Heart left ventricle (tissue), 13 donors: ENCODE results near the gene MST1.

ENCODE experiments used
- CTCF ChIP-seq, 12 donors: fragments of 200-600 bp; sonication (generic) in 4 of 12; IDR thresholded peaks; one replicate each; pipeline versions ENCODE4 v1.5.0 to v1.8.0; 2018 to 2022; ENCODE audit warnings: antibody characterized with exemption in 12 of 12, mild to moderate bottlenecking in 5 of 12
- POLR2A ChIP-seq, 2 donors: fragments of 450-650 bp; IDR thresholded peaks; one replicate each; pipeline ENCODE4 v1.6.1; 2017; ENCODE audit warnings: antibody characterized with exemption in 2 of 2, mild to moderate bottlenecking in 2 of 2, moderate library complexity in 2 of 2
- donor health status: ischemic (EF 13 %, LVEDD 7.1; RV severe dilation, severe dysfunction).
- donor health status: DM: no; HTN: yes; CAD: no.
- donor health status: DM: no; HTN: no; CAD: no.
- donor health status: ischemic (EF 25% LVEDD 6.9; RV normal size, moderate dysfunction).
- donor health status: ischemic (EF 25% LVEDD 5.7; RV mildly dilated, moderate dysfunction).
- donor health status: ischemic (EF 35%, LVEDD 5.7; RV mildly dilated, moderate dysfunction).
- donor health status: nonischemic (EF 11% LVEDD 7.7; RV severe dilation, severe dysfunction).
- donor health status: DM: yes; HTN: yes; CAD: no.
- donor health status: PGD.
- donor health status: ischemic (EF 29% LVEDD 5.4; RV normal size, mild dysfunction).
- donor health status: nonischemic (EF 23%, LVEDD 6.1; RV moderate dilation, normal function).

GRCh38 chr3:49709852-49710251, 20.6 kb upstream of the MST1 start:
- TF ChIP-seq POLR2A (IDR thresholded peaks at IDR 0.05): no peak
- TF ChIP-seq CTCF (IDR thresholded peaks at IDR 0.05): no peak
